ENCODE results near the gene TSC2.

Gene TSC2

GRCh38 chr16:2083876-2084780 is 36.3 kb downstream of the TSC2 start:
- peaks cover 37 to 98% (median 76%) of the 10 kb centered on the region in 11 experiments for H4K20me1 ChIP-seq
- no peak for TF ChIP-seq Cebpa-rat (IDR thresholded peaks at IDR 0.05)
- H3K36me3 ChIP-seq = peaks cover 54 to 89% (median 79%) of the 10 kb centered on the region in 11 experiments
- H3K27me3 ChIP-seq = no peaks in the 10 kb centered on the region
- H3K4me1 ChIP-seq = peaks cover 33 to 92% (median 75%) of the 10 kb centered on the region in 10 experiments
- H3K4me2 ChIP-seq = peak overlapping the region; percentile 75 to 99 (median 95)
- H3K4me3 ChIP-seq = peak overlapping the region in 6 of 10 experiments; percentile 10 to 38 (median 29); a peak in 8 of 20 replicates
- H3K9me3 ChIP-seq (replicated peaks in 1 of 11) = no peaks in the 10 kb centered on the region
- peak overlapping the region in 8 of 11 experiments; percentile 52 to 79 (median 66); a peak in 15 of 22 replicates for H3K27ac ChIP-seq
- peak overlapping the region in 9 of 11 experiments; percentile 15 to 78 (median 69); a peak in 16 of 22 replicates for H3K9ac ChIP-seq

GRCh38 chr16:2084895-2085625 is 37.3 kb downstream of the TSC2 start:
- peaks cover 33 to 88% (median 75%) of the 10 kb centered on the region in 10 experiments for H3K4me1 ChIP-seq
- no peak for TF ChIP-seq Cebpa-rat (IDR thresholded peaks at IDR 0.05)
- peaks cover 40 to 98% (median 86%) of the 10 kb centered on the region in 11 experiments for H4K20me1 ChIP-seq
- peaks cover 54 to 89% (median 79%) of the 10 kb centered on the region in 11 experiments for H3K36me3 ChIP-seq
- H3K9me3 ChIP-seq (replicated peaks in 1 of 11) = no peaks in the 10 kb centered on the region
- no peaks in the 10 kb centered on the region for H3K27me3 ChIP-seq
- peak overlapping the region in 9 of 11 experiments; percentile 75 to 99 (median 97); a peak in 17 of 22 replicates for H3K4me2 ChIP-seq
- H3K27ac ChIP-seq = peak overlapping the region in 7 of 11 experiments; percentile 4 to 79 (median 52); a peak in 8 of 22 replicates
- peak overlapping the region in 10 of 11 experiments; percentile 10 to 78 (median 57); a peak in 16 of 22 replicates for H3K9ac ChIP-seq
- H3K4me3 ChIP-seq = no peak overlapping the region; a peak in 1 of 20 replicates

- peaks cover 40 to 100% (median 87%) of the 10 kb centered on the region in 11 experiments for H4K20me1 ChIP-seq
- peaks cover 33 to 83% (median 75%) of the 10 kb centered on the region in 10 experiments for H3K4me1 ChIP-seq
- no peak for TF ChIP-seq Cebpa-rat (IDR thresholded peaks at IDR 0.05)
- peak overlapping the region in 7 of 11 experiments; percentile 4 to 79 (median 32); a peak in 8 of 22 replicates for H3K27ac ChIP-seq
- H3K9ac ChIP-seq = peak overlapping the region in 10 of 11 experiments; percentile 10 to 78 (median 54); a peak in 17 of 22 replicates
- H3K4me2 ChIP-seq = peak overlapping the region in 10 of 11 experiments; percentile 13 to 99 (median 96); a peak in 18 of 22 replicates
- H3K36me3 ChIP-seq = peaks cover 57 to 92% (median 82%) of the 10 kb centered on the region in 11 experiments
- no peaks in the 10 kb centered on the region for H3K9me3 ChIP-seq (replicated peaks in 1 of 11)
- H3K27me3 ChIP-seq = no peaks in the 10 kb centered on the region
- H3K4me3 ChIP-seq = no peak overlapping the region; a peak in 1 of 20 replicates
These were observed 37.9 kb downstream of the TSC2 start for GRCh38 chr16:2085669-2086068.

GRCh38 chr16:2086106-2086742 is 38.4 kb downstream of the TSC2 start:
- Histone ChIP-seq H3K9me3 (replicated peaks in 1 of 11) (no peaks in the 10 kb centered on the region), H3K9ac (peak overlapping the region in 10 of 11 experiments; percentile 33 to 78 (median 56); a peak in 18 of 22 replicates), H3K4me1 (peaks cover 33 to 77% (median 70%) of the 10 kb centered on the region in 10 experiments), H3K27me3 (no peaks in the 10 kb centered on the region), H3K36me3 (peaks cover 59 to 90% (median 82%) of the 10 kb centered on the region in 11 experiments), H3K27ac (peak overlapping the region in 8 of 11 experiments; percentile 29 to 79 (median 48); a peak in 14 of 22 replicates), H3K4me2 (peak overlapping the region; percentile 47 to 99 (median 95); a peak in 20 of 22 replicates), H3K4me3 (peak overlapping the region in 2 of 10 experiments; percentile 1 to 5; a peak in 5 of 20 replicates), H4K20me1 (peaks cover 40 to 97% (median 85%) of the 10 kb centered on the region in 11 experiments)
- no peak for TF ChIP-seq Cebpa-rat (IDR thresholded peaks at IDR 0.05)

GRCh38 chr16:2086812-2087747 is 39.3 kb downstream of the TSC2 start:
- Histone ChIP-seq H3K27me3 (no peaks in the 10 kb centered on the region), H4K20me1 (peaks cover 40 to 96% (median 83%) of the 10 kb centered on the region in 11 experiments), H3K4me3 (peak overlapping the region in 3 of 10 experiments; percentile 1 to 15 (median 5); a peak in 4 of 20 replicates), H3K9ac (peak overlapping the region; percentile 1 to 78 (median 56); a peak in 18 of 22 replicates), H3K36me3 (peaks cover 62 to 90% (median 81%) of the 10 kb centered on the region in 11 experiments), H3K4me1 (peaks cover 33 to 69% (median 62%) of the 10 kb centered on the region in 10 experiments), H3K27ac (peak overlapping the region in 8 of 11 experiments; percentile 29 to 79 (median 48); a peak in 15 of 22 replicates), H3K4me2 (peak overlapping the region; percentile 47 to 99 (median 95)), H3K9me3 (replicated peaks in 1 of 11) (no peaks in the 10 kb centered on the region)
- no peak for TF ChIP-seq Cebpa-rat (IDR thresholded peaks at IDR 0.05)

GRCh38 chr16:2087748-2088631 is 40.2 kb downstream of the TSC2 start:
- peak overlapping the region in 4 of 11 experiments; percentile 72 to 78 (median 76); a peak in 6 of 22 replicates for H3K9ac ChIP-seq
- no peaks in the 10 kb centered on the region for H3K9me3 ChIP-seq (replicated peaks in 1 of 11)
- TF ChIP-seq Cebpa-rat (IDR thresholded peaks at IDR 0.05) = no peak
- H3K36me3 ChIP-seq = peaks cover 71 to 92% (median 84%) of the 10 kb centered on the region in 11 experiments
- H4K20me1 ChIP-seq = peaks cover 31 to 96% (median 76%) of the 10 kb centered on the region in 11 experiments
- no peak overlapping the region for H3K4me3 ChIP-seq
- H3K4me1 ChIP-seq = peaks cover 24 to 60% (median 53%) of the 10 kb centered on the region in 10 experiments
- no peaks in the 10 kb centered on the region for H3K27me3 ChIP-seq
- H3K4me2 ChIP-seq = peak overlapping the region in 9 of 11 experiments; percentile 58 to 99 (median 97); a peak in 18 of 22 replicates
- H3K27ac ChIP-seq = peak overlapping the region in 1 of 11 experiments; percentile 22; a peak in 1 of 22 replicates
